Bronchial epithelial cell (primary cell): ENCODE results near the gene ENDOD1. TPM values are rescaled to one million over a fixed set of nuclear protein-coding genes. Genes with fewer than 3 reads are reported as not detected.
"Not testable (repeated sequence)": the region's sequence is repeated elsewhere in the genome, so short reads cannot be mapped to it uniquely, and the experiment has no call there.

Source experiments
- DNase-seq: peaks from one replicate; pipeline ENCODE4 v3.0.0-alpha.2; 2010; ENCODE audit warnings: low read depth
- FAIRE-seq: peaks from 2 replicates; lab custom pipeline; 2011; peaks lifted over from hg19 to GRCh38; lab: Jason Lieb, UNC
- H3K27me3 ChIP-seq: 2 replicates; pipeline ENCODE4 v1.5.1; 2011; ENCODE audit warnings: low read length; ENCODE audit not compliant: control insufficient read depth, insufficient read depth
- H3K36me3 ChIP-seq: 2 replicates; pipeline ENCODE4 v1.5.1; 2011; ENCODE audit warnings: low read length; ENCODE audit not compliant: control insufficient read depth, insufficient read depth
- H3K4me3 ChIP-seq: 2 replicates; pipeline ENCODE4 v1.5.1; 2011; ENCODE audit warnings: mild to moderate bottlenecking, low read depth, low read length, control low read depth
- total RNA-seq: library from RNA; depleted of rRNA; stranded (reverse); fragments of >200 nt; gene quantifications from 2 replicates; pipeline ENCODE4 v1.2.1, GENCODE V29; 2014
- TF ChIP-seq, protein P1 (sequence below): IDR thresholded peaks from 2 replicates; pipeline ENCODE4 v1.5.1; 2011; ENCODE audit warnings: mild to moderate bottlenecking, moderate library complexity, low read length, control low read depth, inconsistent platforms; ENCODE audit not compliant: insufficient read depth, severe bottlenecking

The ENDOD1 gene
- total RNA-seq, 1 donor from 2014 or later = 41.1 TPM

DNA sequence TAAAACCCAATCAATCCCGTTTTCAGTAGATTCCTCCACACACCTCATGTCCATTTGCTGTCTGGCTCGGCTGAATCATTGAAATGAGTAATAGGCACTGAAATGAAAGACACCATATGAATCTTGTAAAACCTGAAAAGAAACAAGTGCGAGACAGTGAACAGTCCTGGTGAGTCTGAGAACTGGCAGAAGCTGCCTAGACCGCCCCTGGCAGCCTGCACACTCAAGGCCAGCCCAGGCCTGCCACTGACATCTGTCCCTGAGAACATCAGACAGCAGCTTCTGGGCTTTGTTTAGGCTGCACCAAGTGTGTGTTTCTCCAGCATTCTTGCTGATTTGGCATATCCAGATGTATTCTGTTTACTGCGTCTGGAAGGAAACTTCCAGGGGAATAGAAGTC lies 44.8 kb downstream of the ENDOD1 start:
- Histone ChIP-seq H3K27me3 (no peaks in the 10 kb centered on the region), H3K4me3 (no peak overlapping the region), H3K36me3 (no peaks in the 10 kb centered on the region)
- TF ChIP-seq, protein P1, sequence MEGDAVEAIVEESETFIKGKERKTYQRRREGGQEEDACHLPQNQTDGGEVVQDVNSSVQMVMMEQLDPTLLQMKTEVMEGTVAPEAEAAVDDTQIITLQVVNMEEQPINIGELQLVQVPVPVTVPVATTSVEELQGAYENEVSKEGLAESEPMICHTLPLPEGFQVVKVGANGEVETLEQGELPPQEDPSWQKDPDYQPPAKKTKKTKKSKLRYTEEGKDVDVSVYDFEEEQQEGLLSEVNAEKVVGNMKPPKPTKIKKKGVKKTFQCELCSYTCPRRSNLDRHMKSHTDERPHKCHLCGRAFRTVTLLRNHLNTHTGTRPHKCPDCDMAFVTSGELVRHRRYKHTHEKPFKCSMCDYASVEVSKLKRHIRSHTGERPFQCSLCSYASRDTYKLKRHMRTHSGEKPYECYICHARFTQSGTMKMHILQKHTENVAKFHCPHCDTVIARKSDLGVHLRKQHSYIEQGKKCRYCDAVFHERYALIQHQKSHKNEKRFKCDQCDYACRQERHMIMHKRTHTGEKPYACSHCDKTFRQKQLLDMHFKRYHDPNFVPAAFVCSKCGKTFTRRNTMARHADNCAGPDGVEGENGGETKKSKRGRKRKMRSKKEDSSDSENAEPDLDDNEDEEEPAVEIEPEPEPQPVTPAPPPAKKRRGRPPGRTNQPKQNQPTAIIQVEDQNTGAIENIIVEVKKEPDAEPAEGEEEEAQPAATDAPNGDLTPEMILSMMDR = no peak
- DNase-seq (peak; percentile 100), FAIRE-seq (peak; percentile 96)

DNA sequence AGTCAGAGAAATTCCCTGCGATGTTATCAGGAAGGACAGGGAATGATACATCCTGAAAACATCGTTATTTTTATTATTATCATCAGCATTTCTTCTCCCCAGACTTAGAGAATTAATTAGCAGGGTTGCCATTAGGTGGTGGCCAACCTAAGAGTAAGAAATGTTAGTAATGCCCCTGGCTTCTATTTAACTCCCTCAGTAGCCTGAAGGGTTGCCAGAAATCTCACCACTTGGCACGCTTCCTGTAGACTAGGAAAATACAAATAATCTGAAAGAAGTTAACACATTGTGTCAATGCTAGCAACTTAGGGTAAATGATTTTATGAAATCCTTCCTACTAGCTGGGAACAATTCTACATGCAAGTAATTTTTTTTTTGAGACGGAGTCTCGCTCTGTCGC lies 45.5 kb downstream of the ENDOD1 start:
- TF ChIP-seq, protein P1 = no peak
- Histone ChIP-seq H3K36me3 (no peaks in the 10 kb centered on the region), H3K27me3 (no peaks in the 10 kb centered on the region), H3K4me3 (no peak overlapping the region)
- DNase-seq = peak; percentile 45
- FAIRE-seq = no peak

DNA sequence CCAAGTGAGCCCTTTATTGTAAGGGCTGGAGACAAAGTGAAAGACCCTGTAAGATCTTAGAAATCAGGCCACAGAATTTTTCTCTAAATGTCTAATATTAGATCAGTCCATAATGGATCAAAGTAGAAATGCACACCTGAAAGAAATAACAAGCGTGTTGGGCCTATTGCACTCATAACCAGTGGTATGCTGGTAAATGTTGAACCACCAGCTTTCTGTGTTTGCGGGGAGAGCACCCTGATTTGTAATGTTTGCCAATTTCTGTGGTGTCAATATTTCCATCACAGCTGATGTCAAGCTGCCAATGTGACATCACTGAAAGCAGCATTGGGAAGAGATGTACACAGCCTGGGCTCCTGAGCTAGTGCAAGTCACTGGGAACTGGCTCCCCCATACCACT lies 46.2 kb downstream of the ENDOD1 start:
- FAIRE-seq = no peak
- H3K27me3 ChIP-seq = no peaks in the 10 kb centered on the region
- no peak overlapping the region for H3K4me3 ChIP-seq
- DNase-seq = no peak
- TF ChIP-seq, protein P1 = no peak
- H3K36me3 ChIP-seq = no peaks in the 10 kb centered on the region

DNA sequence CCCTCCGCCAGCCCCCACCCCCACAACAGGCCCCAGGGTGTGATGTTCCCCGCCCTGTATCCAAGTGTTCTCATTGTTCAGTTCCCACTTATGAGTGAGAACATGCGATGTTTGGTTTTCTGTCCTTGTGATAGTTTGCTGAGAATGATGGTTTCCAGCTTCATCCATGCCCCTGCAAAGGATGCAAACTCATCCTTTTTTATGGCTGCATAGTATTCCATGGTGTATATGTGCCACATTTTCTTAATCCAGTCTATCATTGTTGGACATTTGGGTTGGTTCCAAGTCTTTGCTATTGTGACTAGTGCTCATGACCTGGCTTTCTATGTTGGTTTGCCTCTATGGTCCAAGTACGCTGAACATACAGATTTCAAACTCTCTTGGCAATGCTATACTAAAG lies 47.1 kb downstream of the ENDOD1 start:
- not testable (repeated sequence) for H3K27me3 ChIP-seq, DNase-seq, H3K36me3 ChIP-seq, FAIRE-seq, H3K4me3 ChIP-seq

DNA sequence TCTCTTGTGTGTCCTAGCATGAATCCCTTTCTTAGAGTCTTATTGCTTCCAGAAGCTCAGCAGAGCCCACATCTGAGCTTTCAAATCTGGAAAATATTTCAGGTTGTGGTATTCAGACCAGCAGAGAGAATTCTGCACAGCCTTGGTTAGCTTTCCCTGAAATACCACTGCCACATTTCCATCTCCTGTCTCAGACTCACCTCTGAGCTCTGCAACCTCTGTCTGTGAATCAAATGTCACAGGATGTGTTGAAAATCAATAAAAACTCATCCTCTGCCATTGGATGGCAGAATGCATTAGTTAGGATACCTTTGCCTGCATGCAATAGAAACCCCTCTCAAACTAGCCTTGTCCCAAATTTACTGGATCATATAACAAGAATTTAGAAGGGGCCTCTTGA lies 47.7 kb downstream of the ENDOD1 start:
- no peaks in the 10 kb centered on the region for H3K36me3 ChIP-seq
- DNase-seq (no peak), FAIRE-seq (peak; percentile 62)
- TF ChIP-seq, protein P1 = no peak
- no peak overlapping the region for H3K4me3 ChIP-seq
- H3K27me3 ChIP-seq = no peaks in the 10 kb centered on the region

DNA sequence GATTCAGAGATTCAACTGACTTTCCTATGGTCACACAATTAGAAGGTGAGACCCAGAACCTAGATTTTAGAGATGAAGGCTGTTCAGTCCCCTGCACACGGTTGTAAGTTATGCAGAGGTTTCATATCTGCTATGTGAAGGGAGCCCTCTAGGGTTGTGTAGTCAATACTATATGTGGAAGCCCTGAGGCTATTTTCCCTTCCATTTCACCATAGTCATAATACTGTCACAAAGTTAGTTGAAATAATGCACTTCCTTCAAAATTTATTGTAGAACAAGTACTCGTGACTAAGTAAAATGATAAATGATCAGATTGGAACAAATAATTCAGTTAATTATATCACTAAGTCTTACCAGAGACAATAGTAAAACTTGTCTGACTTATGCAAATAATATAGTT lies 48.8 kb downstream of the ENDOD1 start:
- TF ChIP-seq, protein P1 = peak; percentile 2
- Histone ChIP-seq H3K36me3 (no peaks in the 10 kb centered on the region), H3K27me3 (no peaks in the 10 kb centered on the region), H3K4me3 (no peak overlapping the region)
- FAIRE-seq = no peak
- DNase-seq = no peak
